Osteoblast (primary cell): ENCODE results near the gene SMC1B. TPM values are rescaled to one million over a fixed set of nuclear protein-coding genes. Genes with fewer than 3 reads are reported as not detected.
"Not testable (repeated sequence)": the region's sequence is repeated elsewhere in the genome, so short reads cannot be mapped to it uniquely, and the experiment has no call there.

Experiments used
- DNase-seq: peaks from one replicate; pipeline ENCODE4 v3.0.0; 2011; ENCODE audit warnings: low spot score, mixed read lengths; ENCODE audit not compliant: insufficient read length; ENCODE audit errors: missing footprints
- H2AFZ ChIP-seq: 2 replicates; pipeline ENCODE4 v1.6.0; 2011; ENCODE audit warnings: mild to moderate bottlenecking, low read length
- H3K27ac ChIP-seq: 2 replicates; pipeline ENCODE4 v1.5.1; 2011; ENCODE audit warnings: mild to moderate bottlenecking, low read depth, low read length, moderate library complexity
- H3K27me3 ChIP-seq: 2 replicates; pipeline ENCODE4 v1.6.0; 2012; ENCODE audit warnings: mild to moderate bottlenecking, control low read depth, inconsistent platforms, low read length, moderate library complexity; ENCODE audit not compliant: insufficient read depth
- H3K36me3 ChIP-seq: 2 replicates; pipeline ENCODE4 v1.5.1; 2011; ENCODE audit warnings: mild to moderate bottlenecking, low read length, control low read depth, moderate library complexity; ENCODE audit not compliant: insufficient read depth
- H3K4me1 ChIP-seq: 2 replicates; pipeline ENCODE4 v1.5.1; 2011; ENCODE audit warnings: mild to moderate bottlenecking, low read length, control low read depth, moderate library complexity; ENCODE audit not compliant: insufficient read depth
- H3K4me2 ChIP-seq: 2 replicates; pipeline ENCODE4 v1.6.0; 2011; ENCODE audit warnings: mild to moderate bottlenecking, low read length; ENCODE audit not compliant: insufficient read depth
- H3K4me3 ChIP-seq: fragments of 200-600 bp; sonication (generic); 3 replicates; pipeline ENCODE4 v1.5.1; 2012; ENCODE audit warnings: mild to moderate bottlenecking, low read length, inconsistent platforms; ENCODE audit not compliant: insufficient read depth
- H3K79me2 ChIP-seq: 2 replicates; pipeline ENCODE4 v1.6.0; 2012; ENCODE audit warnings: mild to moderate bottlenecking, low read length, control low read depth, inconsistent platforms; ENCODE audit not compliant: insufficient read depth
- H3K9me3 ChIP-seq: 2 replicates; pipeline ENCODE4 v1.5.1; 2011; ENCODE audit warnings: low read depth, low read length, control low read depth
- H4K20me1 ChIP-seq: 2 replicates; pipeline ENCODE4 v1.6.0; 2012; ENCODE audit warnings: mild to moderate bottlenecking, low read length, control low read depth; ENCODE audit not compliant: insufficient read depth
- total RNA-seq: library from RNA; depleted of rRNA; stranded (reverse); fragments of >200 nt; gene quantifications from 2 replicates; pipeline ENCODE4 v1.2.3, GENCODE V29; 2012
- TF ChIP-seq, protein P1 (sequence below): IDR thresholded peaks from 2 replicates; pipeline ENCODE4 v1.5.1; 2011; ENCODE audit warnings: mild to moderate bottlenecking, low read depth, low read length, moderate library complexity; ENCODE audit errors: extremely low read depth

Gene SMC1B
- total RNA-seq, 1 donor, result not detected

DNA sequence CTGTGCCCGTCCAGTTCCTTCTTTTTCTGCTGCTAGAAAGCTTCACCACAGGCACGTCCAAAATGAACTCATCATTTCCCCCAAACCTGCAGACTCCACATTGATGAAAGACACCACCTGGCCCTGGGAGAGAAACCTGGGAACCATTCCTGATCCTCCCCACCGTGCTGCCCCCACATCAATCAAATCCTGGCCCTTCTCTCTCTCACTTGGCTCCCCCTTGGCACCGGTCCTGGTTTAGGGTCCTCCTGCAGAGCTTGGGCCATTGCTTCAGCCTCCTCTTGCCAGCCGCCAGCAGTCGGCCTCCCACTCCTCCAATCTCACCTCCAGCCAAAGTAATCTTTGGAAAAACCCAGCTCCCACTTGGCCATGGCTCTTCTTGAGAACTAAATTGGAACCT is 38.6 kb upstream of the SMC1B start:
- Histone ChIP-seq H3K4me2 (no peak overlapping the region), H3K4me1 (peaks cover 33% of the 10 kb centered on the region)

DNA sequence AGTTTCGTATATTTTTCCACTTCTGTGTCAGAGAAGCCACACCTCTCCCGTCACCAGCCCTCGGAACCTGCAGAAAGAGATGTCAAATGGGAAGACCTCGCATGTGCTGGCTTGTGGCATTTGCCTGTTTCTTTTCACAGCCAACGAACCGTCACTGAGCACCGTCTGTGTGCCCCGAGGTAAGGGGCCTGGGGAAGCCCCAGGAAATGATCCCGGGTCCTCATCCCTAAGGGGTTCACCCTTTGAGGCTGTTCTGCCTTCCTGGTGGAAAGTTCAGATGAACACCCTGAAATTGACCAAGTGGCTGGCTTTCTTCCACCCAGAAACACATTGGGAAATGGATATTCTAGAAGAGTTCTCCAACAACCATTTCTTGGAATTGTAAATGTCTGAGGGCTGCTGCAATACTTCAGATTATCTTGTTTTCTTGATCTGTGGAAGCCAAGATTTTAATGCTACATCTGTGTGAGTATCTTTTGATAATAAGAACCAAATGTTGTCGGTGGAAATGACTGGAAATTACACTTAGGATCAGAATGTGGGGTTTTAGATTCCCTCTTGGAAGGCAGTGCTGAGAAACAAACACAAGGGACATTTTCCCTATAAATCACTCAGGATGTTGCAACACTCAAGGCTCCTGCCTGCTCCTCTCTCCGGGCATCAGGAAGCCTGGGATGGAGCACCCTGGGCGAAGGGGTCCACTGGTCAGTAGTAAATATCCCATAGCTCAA is 37.7 kb upstream of the SMC1B start:
- no peaks in the 10 kb centered on the region for H3K79me2 ChIP-seq
- TF ChIP-seq, protein P1, sequence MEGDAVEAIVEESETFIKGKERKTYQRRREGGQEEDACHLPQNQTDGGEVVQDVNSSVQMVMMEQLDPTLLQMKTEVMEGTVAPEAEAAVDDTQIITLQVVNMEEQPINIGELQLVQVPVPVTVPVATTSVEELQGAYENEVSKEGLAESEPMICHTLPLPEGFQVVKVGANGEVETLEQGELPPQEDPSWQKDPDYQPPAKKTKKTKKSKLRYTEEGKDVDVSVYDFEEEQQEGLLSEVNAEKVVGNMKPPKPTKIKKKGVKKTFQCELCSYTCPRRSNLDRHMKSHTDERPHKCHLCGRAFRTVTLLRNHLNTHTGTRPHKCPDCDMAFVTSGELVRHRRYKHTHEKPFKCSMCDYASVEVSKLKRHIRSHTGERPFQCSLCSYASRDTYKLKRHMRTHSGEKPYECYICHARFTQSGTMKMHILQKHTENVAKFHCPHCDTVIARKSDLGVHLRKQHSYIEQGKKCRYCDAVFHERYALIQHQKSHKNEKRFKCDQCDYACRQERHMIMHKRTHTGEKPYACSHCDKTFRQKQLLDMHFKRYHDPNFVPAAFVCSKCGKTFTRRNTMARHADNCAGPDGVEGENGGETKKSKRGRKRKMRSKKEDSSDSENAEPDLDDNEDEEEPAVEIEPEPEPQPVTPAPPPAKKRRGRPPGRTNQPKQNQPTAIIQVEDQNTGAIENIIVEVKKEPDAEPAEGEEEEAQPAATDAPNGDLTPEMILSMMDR, result no peak
- no peaks in the 10 kb centered on the region for H3K36me3 ChIP-seq
- no peak overlapping the region for H3K4me3 ChIP-seq
- peaks cover 33% of the 10 kb centered on the region for H3K4me1 ChIP-seq
- H2AFZ ChIP-seq, result peak overlapping the region; percentile 4
- no peaks in the 10 kb centered on the region for H4K20me1 ChIP-seq
- H3K27me3 ChIP-seq, result no peaks in the 10 kb centered on the region
- no peaks in the 10 kb centered on the region for H3K9me3 ChIP-seq
- peak overlapping the region; percentile 46 for H3K4me2 ChIP-seq
- DNase-seq, result peak; percentile 95
- peak overlapping the region; percentile 36 for H3K27ac ChIP-seq

More for the DNA sequence above, 38.6 kb upstream of the SMC1B start:
- TF ChIP-seq, protein P1, result no peak
- Histone ChIP-seq H3K36me3 (no peaks in the 10 kb centered on the region), H3K9me3 (no peaks in the 10 kb centered on the region), H3K27ac (no peak overlapping the region), H4K20me1 (no peaks in the 10 kb centered on the region), H2AFZ (no peak overlapping the region), H3K79me2 (no peaks in the 10 kb centered on the region), H3K27me3 (no peaks in the 10 kb centered on the region), H3K4me3 (no peak overlapping the region)
- DNase-seq, result peak; percentile 32

DNA sequence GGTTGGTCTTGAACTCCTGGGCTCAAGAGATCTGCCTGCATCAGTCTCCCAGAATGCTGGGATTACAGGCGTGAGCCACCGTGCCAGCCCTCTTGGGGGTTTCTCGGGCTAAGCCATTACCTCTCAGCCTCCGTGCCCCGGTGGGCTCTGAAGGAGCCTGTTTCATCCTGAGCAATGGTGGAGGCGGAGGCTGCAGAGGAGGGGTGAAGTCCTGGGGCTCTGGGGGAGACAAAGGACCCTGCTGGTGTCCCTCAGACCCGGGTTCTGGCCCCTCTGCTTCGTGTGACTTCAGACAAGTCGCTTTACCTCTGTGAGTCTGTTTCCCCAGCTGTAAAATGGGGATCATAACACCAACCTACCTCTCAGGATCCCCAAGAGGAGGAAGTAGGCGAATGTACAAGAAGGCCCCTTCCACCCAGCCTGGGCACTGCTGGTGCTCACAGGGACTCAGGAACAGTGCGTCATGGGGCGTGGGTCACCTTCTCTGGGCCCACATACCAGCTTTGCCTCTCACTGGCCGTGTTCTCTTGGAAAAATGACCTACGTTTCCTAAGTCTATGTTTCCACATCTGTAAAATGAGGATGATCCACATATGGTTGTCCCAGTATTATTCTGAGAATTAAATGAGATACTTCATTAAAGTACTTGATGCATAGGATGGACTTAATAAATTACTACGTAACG is 36.8 kb upstream of the SMC1B start:
- no peaks in the 10 kb centered on the region for H3K79me2 ChIP-seq
- H3K27ac ChIP-seq, result peak overlapping the region; percentile 36
- TF ChIP-seq, protein P1, result no peak
- no peaks in the 10 kb centered on the region for H4K20me1 ChIP-seq
- no peaks in the 10 kb centered on the region for H3K36me3 ChIP-seq
- no peaks in the 10 kb centered on the region for H3K9me3 ChIP-seq
- DNase-seq, result no peak
- H3K27me3 ChIP-seq, result no peaks in the 10 kb centered on the region
- peaks cover 33% of the 10 kb centered on the region for H3K4me1 ChIP-seq
- H3K4me3 ChIP-seq, result no peak overlapping the region
- peak overlapping the region; percentile 33 for H2AFZ ChIP-seq
- H3K4me2 ChIP-seq, result no peak overlapping the region

DNA sequence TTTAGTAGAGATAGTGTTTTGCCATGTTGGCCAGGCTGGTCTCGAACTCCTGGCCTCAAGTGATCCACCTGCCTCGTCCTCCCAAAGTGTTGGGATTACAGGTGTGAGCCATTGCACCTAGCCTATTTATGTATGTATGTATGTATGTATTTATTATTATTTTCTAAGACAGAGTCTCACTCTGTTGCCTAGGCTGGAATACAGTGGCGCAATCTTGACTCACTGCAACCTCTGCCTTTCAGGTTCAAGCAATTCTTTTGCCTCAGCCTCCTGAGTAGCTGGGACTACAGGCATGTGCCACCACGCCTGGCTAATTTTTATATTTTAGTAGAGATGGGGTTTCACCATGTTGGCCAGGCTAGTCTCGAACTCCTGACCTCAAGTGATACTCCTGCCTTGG is 36.0 kb upstream of the SMC1B start:
- H3K36me3 ChIP-seq, H3K9me3 ChIP-seq, H3K4me2 ChIP-seq, H2AFZ ChIP-seq, H3K79me2 ChIP-seq, H4K20me1 ChIP-seq, H3K4me3 ChIP-seq, H3K27ac ChIP-seq, H3K27me3 ChIP-seq, DNase-seq: not testable (repeated sequence)
- peaks cover 33% of the 10 kb centered on the region for H3K4me1 ChIP-seq
